GM21526 (cell line): ENCODE measurements around the gene MAPRE3.

Experiments used
- ATAC-seq: cut with Tn5 transposase; IDR thresholded peaks from one replicate; pipeline ENCODE4 v1.9.1; 2021; ENCODE audit warnings: moderate library complexity; ENCODE audit not compliant: unreplicated experiment, low FRiP score

MAPRE3 gene

DNA sequence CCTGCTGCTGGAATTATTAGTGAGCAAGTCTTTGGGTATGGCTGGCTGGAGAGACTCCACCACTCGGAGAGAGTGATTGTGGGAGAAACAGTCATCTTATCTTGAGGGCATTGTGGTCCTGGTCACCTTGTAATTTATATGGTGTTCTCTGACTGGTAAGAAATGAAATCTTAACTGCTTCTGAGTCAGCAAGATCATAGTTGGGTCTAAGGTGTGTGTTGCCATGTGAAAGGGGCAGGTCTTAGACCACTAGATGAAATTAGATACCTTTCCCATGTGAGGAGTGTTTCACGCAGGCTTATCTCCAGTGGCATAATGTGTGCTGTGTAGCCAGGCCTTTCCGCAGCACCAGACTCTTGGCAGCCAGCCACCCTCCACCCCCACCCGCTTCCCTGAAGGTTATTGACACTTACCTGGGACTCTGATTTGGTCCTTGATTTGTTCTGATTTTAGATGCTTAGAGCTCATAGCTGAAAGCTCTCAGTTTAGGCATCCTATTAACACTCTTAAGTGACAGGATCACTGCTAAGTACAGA lies 7.7 kb downstream of the MAPRE3 start:
- ATAC-seq = no peak

DNA sequence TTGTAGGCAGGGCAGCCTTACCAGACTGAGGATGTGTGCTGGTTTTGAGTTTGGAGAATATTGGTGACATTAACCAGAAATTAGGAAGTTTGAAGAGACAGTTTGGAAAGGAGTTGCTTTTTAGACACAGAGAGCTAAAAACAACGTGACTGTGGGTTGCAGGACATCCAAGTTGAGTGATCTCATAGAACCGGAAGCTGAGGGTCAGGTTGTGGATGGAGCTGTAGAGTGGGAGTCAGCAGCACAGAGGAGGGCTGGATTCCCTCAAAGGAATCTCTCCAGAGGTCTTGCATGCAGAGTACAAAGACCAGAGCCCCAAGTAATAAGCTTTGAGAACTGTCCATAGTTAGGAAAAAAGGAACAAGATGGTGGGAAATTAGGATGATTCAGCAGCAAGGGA lies 9.3 kb downstream of the MAPRE3 start:
- no peak for ATAC-seq

DNA sequence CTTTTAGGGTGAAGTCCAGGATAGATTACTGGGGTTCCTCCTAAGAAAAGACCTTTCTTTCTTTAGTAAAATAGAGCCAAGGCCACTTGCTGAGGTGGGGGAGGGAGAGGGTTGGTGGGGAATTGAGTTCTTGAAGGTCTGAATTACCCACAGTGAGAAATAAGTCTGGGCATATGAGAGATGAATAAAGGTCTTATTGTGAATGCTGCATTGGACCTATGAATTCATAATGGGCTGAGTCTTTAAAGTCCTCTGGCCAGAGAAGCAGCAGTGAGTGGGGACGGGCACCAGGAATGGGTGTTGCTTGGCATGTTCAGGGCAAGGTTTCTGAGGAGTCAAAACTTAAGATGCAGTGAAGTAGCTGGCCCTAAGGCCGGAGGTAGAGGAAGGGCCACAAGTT lies 10.5 kb downstream of the MAPRE3 start:
- no peak for ATAC-seq

GRCh38 chr2:26982102-26982742 lies 11.8 kb downstream of the MAPRE3 start:
- ATAC-seq = no peak

DNA sequence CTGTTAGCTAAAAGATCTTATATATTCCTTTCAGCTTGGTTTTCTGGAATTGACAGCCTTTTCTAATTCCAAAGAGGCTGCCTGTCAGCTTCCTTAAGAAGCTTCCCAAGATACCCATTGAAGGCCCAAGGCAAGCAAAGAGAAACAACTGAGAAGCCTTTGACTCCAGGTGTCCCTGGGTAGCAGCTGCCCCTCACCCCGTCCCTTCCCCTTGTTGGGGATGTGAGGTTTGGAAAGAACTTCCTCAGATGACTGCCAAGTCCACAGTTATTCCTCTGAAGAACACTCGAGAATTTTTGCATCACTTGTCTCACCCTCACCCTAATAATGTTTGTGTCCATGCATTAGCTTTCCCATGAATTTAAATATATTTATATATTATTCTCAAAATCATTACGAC lies 13.3 kb downstream of the MAPRE3 start:
- ATAC-seq = no peak

DNA sequence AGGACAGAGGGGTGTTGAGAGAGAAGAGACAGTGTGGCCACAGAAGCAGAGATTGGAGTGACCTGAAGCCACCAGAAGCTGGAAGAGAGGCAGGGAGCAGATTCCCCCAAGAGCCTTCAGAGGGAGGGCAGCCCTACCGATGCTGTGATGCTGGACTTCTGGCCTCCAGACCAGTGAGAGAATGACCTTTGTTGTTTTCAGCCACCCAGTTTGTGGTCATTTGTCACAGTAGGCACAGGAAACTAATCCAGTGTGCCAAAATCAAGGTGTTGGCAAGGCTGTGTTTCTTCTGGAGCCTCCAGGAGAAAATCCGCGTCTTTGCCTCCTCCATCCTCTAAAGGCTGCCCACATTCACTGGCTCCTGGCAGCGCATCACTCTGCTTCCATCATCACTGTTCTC lies 15.4 kb downstream of the MAPRE3 start:
- no peak for ATAC-seq

DNA sequence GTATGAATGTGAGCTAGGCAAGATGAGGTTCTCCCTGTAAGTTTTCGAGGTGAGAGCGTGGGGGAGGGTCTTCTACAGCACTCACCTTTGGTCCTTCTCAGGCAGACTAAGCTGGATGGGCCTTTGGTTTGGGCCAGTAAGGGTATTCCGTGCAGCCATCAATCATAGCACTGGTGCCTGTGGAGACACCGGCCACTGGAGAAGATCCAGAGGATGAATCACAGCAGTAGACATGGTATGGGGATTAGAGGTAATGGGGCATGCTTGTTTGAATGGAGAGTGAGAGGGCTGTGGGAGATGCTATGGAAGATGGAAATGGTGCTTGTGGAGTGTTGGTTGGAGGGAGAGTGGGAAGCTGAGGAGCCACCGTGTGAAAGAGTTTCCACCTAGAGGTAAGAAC lies 16.1 kb downstream of the MAPRE3 start:
- ATAC-seq = no peak

GRCh38 chr2:26988058-26988860 lies 17.8 kb downstream of the MAPRE3 start:
- ATAC-seq = no peak

DNA sequence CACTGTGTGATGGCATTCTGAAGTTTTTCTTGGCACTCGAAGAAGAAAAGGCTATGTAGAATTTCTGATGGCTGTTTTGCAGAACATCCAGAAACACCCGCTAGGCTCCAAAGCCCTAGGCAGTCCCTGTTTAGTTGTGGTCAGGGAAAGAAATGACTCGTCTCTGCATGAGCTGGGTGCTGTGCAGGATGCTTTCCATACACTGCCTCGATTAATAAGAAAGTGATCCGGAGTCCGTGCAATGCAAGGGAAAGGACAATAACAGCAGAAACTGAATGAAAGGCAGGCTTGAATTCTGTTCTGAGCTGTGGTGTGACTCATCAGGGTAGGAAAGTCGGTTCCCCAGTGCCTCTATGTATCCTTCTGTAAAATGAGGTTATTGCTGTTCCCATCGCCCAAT lies 18.7 kb downstream of the MAPRE3 start:
- ATAC-seq = no peak

DNA sequence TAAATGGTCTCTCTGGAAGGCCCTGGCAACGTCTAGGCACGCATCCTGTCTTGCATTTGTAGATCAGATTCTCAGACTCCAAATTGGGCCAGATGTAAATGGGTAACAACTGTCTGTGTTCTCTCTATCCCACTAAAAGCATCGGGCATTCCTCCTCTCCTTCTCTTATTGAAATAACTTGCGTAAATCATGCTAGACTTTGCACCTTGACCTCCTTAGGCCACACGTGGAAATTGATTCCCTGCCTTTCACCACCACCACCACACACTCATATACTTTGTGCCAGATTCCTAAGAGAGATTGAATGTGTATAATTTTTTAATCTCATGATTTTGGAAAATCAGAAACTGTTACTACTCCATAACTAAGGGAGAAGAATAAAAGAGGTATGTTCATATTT lies 21.3 kb downstream of the MAPRE3 start:
- no peak for ATAC-seq

DNA sequence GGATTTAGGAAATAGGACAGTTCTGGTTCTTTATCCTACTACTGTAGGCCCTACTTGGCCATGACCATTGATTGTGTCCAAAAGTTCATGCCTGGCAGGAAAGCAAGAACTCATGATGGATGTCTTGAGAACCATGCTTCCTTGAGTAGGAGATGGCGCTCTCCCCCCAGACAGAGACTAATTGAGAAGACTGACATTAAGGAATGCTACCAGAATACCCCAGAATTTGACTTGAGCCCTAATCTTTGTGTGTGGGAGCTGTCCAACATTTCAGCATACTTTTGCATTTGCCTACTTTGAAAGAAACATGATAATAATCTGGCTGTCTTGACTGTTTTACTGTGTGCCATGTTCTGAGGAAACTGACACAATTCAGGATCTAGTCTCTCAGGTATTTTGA lies 23.3 kb downstream of the MAPRE3 start:
- ATAC-seq = no peak

DNA sequence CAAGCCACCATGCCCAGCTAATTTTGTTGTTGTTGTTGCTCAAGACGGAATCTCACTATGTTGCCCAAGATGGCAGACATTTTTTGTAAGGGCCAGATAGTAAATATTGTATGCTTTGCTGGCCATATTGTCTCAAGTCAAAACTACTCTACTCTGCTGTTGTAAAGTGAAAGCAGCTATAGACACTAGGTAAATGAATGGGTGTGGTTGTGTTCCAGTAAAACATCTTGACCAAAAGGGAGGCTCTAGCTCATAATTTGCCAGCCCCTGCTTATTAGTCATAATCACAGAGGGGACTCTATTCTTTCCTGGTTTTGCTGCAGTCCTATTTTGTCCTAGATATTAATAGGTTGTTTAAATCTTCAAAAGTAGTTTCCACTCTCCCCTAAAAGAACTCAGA lies 24.5 kb downstream of the MAPRE3 start:
- ATAC-seq = no peak

DNA sequence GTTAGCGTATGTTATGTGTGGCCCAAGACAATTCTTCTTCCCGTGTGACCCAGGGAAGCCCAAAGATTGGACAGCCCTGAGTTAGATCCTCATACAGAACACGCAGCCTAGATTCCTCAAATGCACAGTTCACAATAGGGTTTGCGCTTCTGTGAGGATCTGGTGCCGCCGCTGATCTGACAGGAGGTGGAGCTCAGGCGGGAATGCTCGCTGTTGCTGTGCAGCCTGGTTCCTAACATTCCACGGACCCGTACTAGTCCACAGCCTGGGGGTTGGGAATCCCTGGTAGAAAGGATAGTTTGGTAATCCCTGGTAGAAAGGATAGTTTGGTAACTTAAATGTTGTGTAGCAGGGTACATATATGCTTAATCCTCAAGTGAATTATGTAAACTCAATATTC lies 27.0 kb downstream of the MAPRE3 start:
- ATAC-seq = no peak

GRCh38 chr2:26998323-26998722 lies 27.9 kb downstream of the MAPRE3 start:
- ATAC-seq = no peak

- ATAC-seq = no peak
Measured at GRCh38 chr2:27000228-27000627, 29.8 kb downstream of the MAPRE3 start.

DNA sequence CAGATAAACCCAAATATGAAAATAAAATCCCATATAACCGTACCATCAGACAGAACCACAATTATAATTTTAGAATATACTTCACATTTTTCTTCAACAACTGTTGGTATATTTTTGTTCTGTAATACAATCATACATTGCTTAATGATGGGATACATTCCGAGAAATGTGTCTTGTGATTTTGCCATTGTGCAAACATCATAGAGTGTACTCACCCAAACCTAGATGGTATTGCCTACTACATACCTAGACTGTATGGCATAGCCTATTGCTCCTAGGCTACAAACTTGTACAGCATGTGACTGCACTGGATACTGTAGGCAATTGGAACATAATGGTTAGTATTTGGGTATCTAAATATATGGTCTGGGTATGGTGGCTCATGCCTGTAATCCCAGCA lies 30.6 kb downstream of the MAPRE3 start:
- no peak for ATAC-seq

DNA sequence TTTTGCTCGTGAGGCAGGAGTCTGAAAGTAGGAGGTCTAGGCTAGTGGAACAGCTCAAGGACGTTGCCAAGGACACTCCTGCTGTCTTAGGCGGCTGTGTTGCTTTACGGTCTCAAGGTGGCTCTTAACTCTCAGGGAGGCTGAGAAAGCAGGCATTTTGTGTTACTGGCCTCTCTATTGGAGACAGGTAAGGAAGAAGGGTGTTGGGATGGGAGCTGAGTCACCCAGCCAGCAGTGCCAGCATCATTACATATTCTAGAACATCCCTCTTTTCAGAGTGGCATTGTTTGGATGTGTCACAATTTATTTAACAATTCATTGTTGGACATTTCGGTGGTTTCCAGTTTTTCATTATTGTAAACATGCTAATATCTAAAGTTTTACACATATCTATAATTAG lies 31.5 kb downstream of the MAPRE3 start:
- ATAC-seq = no peak

DNA sequence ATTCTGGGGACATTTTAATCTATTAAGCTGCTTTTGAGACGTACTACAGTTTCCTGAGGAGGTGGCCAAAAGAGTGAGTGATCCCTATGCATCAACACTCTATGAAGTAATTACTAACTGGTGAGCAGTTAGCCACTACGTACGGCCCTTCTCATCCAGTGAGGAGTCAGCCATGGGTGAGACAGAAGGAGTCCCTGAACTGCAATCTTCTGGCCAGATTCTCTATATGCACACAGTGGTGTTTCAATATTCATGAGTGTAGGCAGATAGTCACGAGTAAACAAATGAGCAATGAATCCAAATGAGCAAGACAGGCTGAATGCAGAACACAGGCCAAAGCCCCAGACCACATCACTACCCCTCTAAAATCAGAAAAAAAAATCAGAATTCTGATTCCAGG lies 32.6 kb downstream of the MAPRE3 start:
- no peak for ATAC-seq

DNA sequence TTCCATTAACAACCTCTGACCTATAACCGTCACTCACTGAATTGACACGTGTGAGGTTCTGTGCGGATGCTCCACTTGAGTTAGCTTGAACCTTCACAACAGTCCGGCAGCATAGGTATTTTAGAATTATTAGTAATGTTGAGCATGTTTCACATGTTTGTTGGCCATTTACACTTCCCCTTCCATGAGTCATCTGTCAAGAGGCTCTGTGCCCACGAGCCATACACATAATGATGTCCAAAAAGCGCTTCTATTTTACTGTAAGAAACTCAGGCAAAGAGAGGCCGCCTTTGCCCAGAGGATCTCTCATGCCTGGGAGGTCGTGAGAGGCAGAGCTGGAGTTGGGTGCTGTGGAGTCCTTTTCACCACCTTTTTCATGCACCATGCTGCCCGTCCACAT lies 33.4 kb downstream of the MAPRE3 start:
- ATAC-seq = no peak

- no peak for ATAC-seq
Measured at GRCh38 chr2:27006602-27007415, 36.4 kb downstream of the MAPRE3 start.
